Left forelimb (tissue), 1 donor: ENCODE measurements around the gene ADCY1.

ENCODE experiments used
- DNase-seq: peaks from one replicate; pipeline ENCODE4 v3.0.0-alpha.2; 2018; ENCODE audit warnings: low spot score

The ADCY1 gene

DNA sequence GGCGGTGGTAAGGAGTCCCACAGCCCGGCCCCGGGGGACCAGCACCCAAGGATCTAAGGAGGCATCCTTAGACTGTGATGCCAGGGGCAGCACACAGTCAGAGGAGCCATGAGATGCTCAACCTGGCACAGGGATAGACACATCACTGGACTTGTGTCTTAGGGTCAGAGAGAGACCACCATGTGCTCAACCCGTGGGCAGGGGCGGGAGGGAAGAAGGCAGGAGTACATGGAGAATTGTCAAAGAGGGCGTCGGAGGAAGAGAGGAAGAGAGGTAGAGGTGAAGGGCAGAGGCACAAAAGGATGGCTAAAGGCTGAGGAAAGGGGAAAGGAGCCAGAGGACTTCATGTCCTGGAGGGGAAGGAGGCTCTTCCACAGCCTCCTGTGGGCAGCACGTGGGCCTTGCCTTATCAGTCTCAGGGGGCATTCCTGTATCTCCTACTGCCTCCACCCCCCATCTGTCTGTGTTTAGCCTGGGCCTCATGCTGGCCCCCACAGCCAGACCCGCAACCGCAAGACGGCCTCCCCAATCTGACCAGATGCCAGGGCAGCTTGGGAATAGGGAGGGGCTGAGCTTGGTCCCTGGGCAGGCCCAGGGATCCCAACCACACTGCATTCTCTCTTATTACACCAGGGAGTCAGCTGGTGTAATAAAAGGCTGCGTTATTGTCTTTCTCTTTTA, 2.2 kb downstream of the ADCY1 start:
- DNase-seq: peak; percentile 62

DNA sequence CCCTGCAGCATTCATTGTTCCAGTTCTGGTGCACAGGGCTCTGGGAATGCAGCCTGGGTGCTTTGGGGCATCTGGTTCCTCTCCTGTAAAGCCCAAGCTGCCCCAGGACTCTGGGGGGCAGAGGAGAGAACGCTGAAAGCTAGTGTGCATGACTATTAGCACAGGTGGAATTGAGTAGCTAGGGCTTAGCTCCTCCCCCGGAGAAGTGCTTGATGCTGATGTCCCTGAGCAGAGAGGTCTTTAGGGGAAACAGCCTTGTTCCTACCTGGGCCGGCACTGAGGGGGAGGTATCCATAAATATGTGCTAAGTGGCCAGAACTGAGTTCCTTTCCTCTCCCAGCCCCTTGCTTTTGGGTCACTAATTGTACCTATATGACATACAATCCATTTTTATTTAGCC, 3.9 kb downstream of the ADCY1 start:
- DNase-seq: peak; percentile 14

DNA sequence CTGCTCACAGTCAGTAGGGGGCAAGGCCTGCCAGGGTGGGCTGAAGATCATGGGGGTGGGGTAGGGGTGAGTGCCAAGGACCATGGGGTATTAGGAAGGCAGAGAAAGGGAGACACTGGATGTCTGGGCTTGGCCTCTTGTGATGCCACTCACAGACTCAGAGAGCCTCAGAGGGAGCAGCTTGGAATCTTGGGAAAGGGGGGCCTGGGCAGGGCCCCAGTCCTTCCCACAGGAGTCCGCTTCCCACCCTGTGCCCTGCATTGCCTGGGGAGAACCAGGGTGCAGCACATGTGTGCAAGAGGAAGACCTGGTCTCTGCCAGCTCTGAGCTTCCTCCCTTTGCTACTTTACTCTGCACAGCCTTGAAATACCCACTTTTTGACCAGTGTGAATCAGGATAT, 4.3 kb downstream of the ADCY1 start:
- peak; percentile 38 for DNase-seq

DNA sequence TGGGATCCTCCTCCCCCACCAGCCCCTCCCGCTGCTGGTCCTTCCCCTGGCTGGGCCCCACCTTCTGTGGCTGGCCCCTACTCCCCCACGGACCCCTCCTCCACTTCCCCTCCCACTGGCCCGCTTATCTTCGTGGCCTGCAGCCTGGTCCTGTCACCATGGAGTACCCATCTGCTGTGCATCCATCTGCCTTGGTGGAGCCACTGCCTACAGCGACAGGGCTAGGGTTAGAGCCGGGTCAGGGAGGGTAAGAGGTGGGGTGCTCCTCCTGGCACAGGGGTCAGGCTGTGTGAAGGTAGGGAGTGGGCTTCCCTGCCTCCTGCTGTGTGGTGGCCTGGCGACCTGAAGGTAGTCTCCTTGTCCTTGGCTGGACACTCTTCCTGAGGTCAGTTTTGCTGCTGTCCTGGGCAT, 5.2 kb downstream of the ADCY1 start:
- peak; percentile 59 for DNase-seq

DNA sequence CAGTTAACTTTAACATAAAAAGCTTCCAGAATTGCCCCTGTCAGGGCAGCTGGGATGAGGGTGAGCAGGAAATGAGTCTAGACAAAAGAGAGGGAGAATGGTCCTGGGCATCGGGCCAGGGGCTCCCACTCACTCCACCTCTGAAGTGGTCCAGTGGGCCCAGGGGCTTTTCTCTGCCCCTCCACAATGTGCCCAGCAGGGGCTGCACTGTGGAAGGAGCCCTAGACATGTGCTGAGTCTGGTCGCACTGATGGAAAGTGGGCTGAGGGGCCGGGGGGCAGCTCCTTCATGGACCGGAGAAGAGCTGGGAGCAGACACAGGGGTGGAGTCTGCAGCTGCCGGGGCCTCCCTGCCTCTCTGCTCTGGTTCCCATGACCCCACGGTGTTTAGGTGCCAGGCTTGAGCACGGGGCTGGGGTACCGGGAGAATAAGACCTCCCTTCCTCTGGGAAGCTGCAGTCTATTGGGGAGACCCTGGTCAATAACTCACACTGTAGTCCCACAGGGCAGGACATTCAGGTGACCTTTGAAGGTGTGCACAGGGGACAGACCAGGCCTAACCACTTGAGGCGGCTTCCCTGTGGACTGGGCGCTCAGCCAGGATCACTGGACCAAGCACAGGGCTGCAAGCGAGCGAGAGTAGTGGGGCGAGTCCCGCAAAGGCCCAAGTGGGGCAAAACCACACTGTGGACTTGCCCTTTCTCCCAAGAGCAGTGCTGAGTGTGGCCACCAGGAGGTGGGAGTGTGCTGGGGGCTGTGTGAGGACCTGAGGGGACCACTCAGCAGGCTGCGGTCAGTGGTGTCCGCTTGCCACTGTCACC, 6.1 kb downstream of the ADCY1 start:
- DNase-seq: peak; percentile 55

DNA sequence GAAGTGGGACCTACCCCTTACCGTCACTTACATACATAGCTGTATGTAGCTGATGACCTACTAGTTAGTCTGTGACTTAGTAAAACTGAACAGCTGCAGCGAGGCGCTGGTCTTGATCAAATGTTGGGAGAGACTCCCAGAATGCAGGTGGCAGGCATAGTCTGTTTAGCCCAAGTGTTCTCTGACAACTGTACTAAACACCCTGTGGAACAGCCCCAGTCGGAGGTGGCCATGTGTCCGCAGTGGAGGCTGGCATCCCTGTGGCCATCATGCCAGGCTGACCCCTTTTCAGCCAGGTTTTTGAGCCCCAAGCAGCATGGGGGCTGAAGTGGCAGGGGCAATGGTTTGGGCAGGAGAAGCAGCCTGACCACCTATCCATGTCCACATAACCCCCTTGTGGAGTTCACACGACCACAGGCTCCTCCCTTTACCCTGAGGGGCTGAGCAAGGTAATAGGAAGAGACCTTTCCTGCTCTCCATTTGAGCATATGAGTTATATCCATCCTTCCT, 7.2 kb downstream of the ADCY1 start:
- DNase-seq: peak; percentile 37

DNA sequence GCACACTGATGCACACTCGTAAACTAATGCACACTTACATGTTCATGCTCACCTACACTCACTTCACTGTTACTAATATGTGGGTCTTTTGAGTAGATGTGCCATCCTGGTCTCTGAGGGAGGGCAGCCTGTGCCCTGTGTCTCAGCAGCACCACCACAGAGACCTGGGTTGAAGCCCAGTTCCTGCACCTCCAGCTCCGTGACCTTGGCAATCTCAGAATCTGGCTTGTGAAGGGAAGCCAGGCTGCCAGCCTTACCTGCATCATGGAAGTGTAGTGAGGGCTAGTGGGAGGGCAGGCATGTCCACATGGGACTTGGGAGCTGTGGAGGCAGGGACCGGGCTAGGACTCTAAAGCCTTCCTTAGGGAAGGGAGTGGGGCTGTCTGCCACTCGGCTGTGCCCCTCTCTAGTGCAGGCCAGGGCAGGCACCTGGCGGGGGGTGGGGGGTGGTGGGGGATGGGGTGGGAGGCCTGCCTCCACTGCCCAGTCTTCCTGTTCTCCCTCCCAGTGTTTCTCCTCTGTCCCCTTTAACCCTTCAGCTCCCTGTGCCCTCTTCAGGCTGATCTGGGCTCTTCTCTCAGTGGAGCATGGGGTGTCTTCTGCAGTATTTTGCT, 8.1 kb downstream of the ADCY1 start:
- peak; percentile 33 for DNase-seq

DNA sequence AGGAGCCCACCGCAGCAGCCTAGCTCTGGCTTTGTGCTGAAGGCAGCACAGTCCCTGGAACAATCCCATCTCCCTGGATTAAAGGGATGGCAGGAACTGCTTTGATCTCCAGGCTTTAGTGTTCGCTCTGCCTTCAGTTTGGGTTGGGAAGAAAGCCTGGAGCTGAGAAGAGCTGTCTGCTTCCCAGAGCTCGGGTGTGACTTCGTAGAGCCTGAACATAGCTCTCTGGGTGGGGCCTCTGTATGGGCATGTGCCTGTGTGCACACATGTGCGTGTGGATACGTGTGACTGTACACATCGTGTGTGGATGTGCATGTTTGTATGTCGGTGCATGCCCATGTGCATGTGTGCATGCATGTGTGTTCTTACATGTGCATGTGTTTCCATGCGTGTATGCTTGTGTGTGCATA, 8.7 kb downstream of the ADCY1 start:
- peak; percentile 55 for DNase-seq

DNA sequence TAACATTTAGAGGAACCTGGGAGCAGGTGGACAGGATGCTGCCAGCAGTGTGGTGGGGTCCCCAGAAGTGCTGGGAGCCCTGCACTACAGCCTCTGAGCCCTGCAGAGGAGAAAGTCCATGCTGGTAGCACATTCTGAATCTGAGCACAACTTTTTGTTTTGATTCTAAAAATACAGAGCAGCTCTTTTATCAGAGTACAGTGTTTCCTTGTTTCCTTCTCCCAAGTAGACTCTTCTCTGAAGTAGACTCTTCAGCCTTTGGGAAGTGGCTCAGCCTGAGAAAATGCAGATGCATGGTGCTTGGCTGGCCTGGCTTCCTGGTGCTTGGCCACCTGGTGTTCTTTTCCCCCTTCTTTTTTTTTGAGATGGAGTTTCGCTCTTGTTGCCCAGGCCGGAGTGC, 9.1 kb downstream of the ADCY1 start:
- peak; percentile 22 for DNase-seq

DNA sequence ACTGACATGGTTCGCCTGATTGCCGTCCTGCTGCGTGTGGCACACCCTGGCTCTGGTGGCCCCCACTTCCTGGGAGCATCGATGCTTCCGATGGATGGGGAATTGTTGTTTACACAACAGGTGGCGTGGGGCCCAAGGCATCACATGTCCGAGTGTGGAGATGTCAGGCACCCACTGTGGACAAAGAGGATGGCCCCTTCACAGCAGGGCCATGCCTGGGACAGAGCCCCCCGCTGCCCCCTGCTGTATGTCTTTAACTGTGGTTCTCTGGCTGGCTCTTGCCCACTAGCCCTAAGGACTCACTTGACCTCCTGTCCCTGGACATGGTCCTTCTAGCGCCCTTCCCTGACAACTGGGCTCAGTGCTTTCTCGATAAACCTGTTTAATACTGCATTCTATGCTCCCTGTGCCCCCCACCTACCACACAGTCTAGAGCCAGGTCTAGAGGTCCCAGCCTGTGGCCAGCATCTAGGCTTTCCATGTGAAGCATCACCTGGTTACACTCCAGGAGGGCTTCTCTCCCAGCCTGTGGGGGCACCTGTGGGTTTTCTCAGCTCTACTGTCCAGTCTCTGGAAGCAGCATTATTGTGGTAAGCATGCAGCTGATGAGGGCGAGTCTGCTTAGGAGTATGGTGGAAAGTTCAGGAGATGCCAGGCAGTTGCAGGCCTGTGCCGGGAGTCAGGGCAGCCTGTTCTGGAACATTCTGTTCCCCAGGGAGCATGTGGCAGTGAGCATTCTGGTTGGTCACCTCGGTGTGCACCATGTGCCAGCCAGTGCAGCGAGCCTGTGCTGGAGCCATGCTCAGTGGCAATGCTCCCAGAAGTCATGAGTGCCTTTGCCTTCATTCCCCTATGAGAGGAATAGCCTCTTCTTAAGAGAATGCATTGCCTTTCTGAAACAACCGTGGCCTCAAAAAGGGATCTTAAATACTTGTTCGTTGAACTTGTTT, 10.4 kb downstream of the ADCY1 start:
- DNase-seq: peak; percentile 58

DNA sequence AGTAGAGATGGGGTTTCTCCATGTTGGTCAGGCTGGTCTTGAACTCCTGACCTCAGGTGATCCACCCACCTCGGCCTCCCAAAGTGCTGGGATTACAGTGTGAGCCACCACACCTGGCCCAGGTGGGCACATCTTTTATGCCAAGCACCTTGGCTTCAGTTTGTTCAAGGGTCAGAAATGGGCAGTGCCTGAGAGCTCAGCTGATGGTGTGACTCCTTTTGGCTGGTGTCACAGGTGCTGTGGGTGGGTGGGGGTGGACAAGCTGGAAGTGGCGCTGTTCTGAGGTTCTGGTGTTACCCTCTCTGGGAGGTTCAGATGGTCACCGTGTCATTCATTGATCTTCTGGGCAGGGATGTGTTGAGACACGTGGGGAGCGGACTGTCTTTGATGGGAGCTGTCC, 11.5 kb downstream of the ADCY1 start:
- peak; percentile 31 for DNase-seq

DNA sequence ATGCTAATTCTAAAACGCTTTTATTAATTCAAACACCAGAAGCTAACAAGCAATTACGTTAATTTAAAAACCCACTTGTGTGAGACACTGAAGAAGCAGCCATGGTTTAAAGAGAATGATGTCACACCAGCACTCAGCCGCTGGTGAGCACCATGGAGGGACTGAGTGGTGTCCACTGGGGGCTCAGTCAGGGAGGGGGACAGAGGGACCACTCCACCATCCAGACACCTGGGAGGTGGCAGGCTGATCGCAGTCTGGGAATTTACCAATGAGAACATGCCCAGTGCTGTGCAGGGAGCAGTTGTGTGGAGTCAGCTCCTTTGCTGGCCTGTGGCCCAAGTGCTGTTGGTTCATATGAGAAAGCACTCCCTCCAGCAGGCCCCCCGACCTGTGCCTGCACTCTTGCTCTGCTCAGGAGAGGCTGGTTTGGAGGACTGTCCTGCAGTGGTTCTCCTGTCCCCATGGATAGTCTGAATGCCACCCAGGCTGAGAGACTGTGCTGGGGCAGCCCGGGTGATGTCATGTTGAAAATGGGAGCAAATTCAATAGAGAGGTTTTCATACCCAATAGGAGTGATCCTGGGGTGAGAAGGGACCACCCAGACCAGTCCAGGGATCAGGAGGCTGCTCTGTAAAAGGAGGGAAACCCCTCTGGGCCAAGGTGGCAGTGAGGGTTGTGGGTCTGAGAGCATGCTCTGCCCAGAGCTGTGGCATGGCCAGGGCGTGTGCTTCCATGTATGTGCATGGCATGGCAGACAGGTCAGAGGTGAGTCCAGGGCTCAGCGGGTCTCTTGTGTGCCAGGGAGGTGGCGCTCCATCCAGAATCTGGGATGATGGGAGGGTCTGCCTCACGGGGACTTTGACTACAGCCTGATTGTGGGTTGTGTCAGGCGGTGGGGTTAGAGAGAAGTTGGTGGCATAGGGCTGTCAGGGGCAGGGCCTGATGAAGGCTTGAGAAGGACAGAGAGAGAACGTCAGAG, 12.7 kb downstream of the ADCY1 start:
- peak; percentile 45 for DNase-seq

DNA sequence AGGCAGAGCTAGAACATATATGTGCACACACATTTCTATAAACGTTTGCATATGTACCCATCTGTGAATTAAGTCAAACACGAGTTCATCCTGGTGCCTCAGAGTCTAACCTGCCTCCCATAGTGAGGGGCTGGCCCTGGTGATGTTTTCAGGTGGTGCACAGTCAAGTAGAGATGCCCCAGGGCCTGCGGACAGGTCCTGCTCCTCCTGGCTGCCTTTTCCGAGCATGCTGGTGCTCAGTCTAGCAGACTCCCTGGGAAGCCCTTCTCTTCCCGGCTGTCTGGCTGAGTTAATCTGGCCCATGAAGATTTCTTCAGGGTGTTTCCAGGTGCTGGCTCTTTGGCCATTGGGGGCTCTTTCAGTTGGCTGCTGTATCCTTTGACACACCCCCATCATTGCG, 14.3 kb downstream of the ADCY1 start:
- peak; percentile 41 for DNase-seq

DNA sequence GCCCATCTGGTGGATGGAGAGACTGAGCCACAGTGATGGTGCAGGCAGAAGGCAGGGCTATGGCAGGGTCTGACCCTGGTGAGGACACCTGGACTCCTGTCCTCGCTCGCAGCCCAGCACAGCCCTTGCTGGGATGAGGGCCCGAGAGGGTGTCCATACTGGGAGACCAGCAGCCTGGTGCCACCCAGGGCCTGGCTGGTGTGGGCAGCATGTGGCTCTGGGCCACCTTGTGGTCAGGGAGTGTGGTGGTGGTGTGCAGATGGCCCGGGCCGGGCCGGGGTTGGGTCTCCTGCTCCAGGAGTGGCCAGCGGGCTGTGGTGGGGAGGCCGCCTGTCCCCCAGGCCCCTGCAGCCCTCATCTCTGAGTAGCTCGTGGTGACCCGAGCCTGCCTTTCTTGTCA, 14.9 kb downstream of the ADCY1 start:
- DNase-seq: peak; percentile 61

DNA sequence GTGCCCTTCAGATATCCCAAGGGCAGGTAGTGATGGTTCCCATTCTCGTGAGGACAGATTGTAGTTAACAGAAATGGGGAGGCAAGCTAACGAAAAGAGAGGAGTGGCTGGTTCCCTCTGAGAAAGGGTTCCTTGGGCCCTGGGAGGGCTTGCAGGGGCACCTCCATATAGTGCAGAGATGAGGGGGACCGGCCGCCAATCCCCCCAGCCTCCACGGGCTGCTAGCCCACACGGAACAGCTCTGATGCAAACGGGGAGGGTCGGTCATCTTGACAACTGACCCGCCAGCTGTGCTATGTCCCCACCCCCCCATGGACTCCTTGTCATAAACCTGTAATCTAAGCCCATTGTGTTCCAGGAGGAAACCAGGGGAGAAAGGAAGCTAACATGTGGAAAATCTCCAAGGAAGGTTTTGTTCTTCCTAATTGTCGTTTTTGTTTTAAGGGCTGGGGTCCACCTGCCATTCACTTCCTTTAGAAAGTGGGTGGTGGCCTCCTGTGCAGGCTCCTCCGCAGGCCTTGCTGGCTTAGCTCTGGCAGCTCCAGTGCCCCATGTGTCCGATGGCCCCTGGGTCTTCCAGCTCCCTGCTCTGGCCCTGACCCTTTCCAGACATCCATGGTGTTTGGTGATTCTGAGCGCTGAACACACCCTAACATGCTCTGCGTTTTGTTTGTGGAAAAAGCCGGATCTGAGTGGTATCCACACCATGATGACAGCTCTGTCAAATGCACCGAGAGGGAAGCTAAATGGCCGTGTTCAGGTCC, 15.9 kb downstream of the ADCY1 start:
- DNase-seq: peak; percentile 45

DNA sequence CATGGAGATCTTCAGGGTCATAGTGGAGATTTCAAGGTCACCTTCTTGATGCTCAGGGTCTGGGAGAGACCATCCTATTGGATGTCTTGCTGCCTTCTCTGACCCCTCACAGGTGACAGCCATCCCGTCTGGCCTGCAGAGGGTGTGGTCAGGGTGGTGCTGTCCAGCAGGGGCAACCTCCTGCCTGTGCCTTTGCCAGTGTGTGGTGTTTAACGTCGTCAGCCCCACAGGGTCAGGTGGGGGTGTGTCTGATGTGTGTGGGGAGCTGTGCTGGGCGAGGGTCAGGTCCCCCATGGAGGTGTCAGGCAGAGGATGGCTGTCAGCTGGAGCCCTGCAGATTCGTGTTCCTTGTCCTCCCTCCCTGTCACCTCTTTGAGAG, 16.5 kb downstream of the ADCY1 start:
- DNase-seq: peak; percentile 54

DNA sequence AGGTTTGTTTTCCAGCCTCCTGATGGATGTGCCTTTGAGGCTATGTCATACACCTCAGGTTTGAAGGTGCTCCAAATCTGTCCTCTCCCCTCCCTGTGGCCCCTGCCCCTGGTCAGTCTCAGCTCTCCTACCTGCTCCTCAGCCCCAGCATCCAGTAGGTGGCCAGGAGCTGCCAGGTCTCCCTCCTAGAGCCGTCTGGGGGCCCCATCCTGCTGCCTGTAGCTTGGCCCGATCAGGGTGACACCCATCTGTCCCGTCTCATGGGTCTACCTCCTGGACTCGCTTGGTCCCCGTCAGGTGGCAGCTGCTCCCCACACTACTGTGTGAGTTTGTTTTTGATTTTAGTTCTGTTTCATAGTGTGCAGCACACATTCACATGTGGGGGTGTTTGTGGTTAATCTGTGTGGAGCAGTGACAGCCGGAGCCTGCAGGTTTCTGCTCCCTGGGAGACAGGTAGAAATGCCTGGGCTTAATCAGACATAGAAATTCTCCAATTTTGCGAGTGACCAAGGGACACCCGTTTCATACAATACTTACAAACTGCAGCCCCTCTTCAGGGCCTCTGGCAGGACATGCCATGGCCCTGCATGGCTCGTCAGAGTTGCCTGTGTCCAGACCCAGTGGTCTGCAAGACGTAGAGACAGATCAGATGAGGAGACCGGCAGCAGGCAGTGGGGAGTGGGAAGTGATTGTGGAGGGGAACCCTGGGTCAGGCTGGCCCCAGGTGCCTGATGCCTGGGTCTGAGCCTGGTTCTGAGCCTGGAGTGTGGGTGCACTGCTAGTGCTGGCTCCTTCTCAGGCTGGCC, 17.1 kb downstream of the ADCY1 start:
- DNase-seq: peak; percentile 58

DNA sequence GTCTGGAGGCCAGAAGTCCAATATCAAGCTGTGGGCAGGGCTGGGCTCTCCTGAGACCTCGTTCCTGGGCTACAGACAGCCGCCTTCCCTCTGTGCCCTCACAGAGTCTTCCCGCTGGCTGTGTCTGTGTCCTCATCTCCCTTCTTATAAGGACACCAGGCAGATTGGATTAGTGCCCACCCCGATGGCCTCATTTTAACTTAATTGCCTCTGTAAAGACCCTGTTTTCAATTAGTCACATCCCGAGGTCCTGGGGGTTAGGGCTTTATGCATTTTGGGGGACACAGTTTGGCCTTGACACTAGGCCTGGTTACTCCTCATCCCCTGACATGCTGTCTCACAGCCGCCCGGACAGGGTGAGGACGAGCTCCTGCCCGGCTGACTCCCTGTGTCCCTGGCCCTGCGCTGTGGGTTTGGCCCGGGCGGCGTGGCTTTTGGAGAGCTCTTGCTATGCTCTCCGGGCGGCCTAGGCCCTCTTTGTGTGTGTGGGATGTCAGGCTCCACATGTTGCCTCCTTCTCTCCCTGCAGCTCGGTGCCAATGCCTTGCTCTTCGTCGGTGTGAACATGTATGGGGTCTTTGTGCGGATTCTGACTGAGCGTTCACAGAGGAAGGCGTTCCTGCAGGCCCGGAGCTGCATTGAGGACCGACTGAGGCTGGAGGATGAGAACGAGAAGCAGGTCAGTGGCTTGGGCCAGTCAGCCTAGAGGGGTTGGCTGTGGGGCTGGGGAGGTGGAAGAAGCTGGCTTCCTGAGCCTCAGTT, 18.2 kb downstream of the ADCY1 start:
- peak; percentile 45 for DNase-seq
